Measurements from ENCODE around the gene EMILIN2.
"Not testable (repeated sequence)": the region's sequence is repeated elsewhere in the genome, so short reads cannot be mapped to it uniquely, and the experiment has no call there.

Gene EMILIN2

GRCh38 chr18:2847317-2848246 is 776 bp downstream of the EMILIN2 start:
- DNase-seq: no peak

GRCh38 chr18:2848247-2849246 is 1.7 kb downstream of the EMILIN2 start:
- no peak for DNase-seq

GRCh38 chr18:2850816-2851215 is 4.0 kb downstream of the EMILIN2 start:
- no peak for DNase-seq

- DNase-seq: no peak
Measured at GRCh38 chr18:2851771-2852170, 5.0 kb downstream of the EMILIN2 start.

- not testable (repeated sequence) for DNase-seq
Measured at GRCh38 chr18:2852460-2852859, 5.7 kb downstream of the EMILIN2 start.

- DNase-seq: no peak
Measured at GRCh38 chr18:2853173-2853925, 6.5 kb downstream of the EMILIN2 start.

GRCh38 chr18:2853926-2854664 is 7.3 kb downstream of the EMILIN2 start:
- no peak for DNase-seq

GRCh38 chr18:2854875-2855274 is 8.1 kb downstream of the EMILIN2 start:
- no peak for DNase-seq

- DNase-seq: no peak
Measured at GRCh38 chr18:2855560-2856350, 8.9 kb downstream of the EMILIN2 start.

- DNase-seq: no peak
Measured at GRCh38 chr18:2856547-2857170, 9.9 kb downstream of the EMILIN2 start.

GRCh38 chr18:2857491-2858131 is 10.8 kb downstream of the EMILIN2 start:
- no peak for DNase-seq

- DNase-seq: not testable (repeated sequence)
Measured at GRCh38 chr18:2860397-2860796, 13.6 kb downstream of the EMILIN2 start.

GRCh38 chr18:2863997-2864396 is 17.2 kb downstream of the EMILIN2 start:
- DNase-seq: not testable (repeated sequence)

GRCh38 chr18:2866465-2866864 is 19.7 kb downstream of the EMILIN2 start:
- not testable (repeated sequence) for DNase-seq

- DNase-seq: no peak
Measured at GRCh38 chr18:2869207-2869606, 22.4 kb downstream of the EMILIN2 start.

- DNase-seq: no peak
Measured at GRCh38 chr18:2871111-2871720, 24.4 kb downstream of the EMILIN2 start.

GRCh38 chr18:2872095-2872494 is 25.3 kb downstream of the EMILIN2 start:
- no peak for DNase-seq

GRCh38 chr18:2874765-2875164 is 28.0 kb downstream of the EMILIN2 start:
- DNase-seq: no peak

GRCh38 chr18:2878656-2879330 is 32.0 kb downstream of the EMILIN2 start:
- no peak for DNase-seq
